ENCODE results near the gene APOE.
"Not testable (repeated sequence)": the region's sequence is repeated elsewhere in the genome, so short reads cannot be mapped to it uniquely, and the experiment has no call there.

Gene APOE

GRCh38 chr19:44905437-44906160, at the start of gene APOE:
APOE (plus strand) TSS chr19:44905796; CDS start chr19:44906625, 829 bp downstream.
- DNase-seq (ENCODE audit: low spot score) = no peak

GRCh38 chr19:44856421-44857083, 49.0 kb upstream of the APOE start:
- DNase-seq (ENCODE audit: low spot score) = no peak

GRCh38 chr19:44857837-44858236, 47.8 kb upstream of the APOE start:
- no peak for DNase-seq (ENCODE audit: low spot score)

- DNase-seq (ENCODE audit: low spot score) = not testable (repeated sequence)
These were observed 44.0 kb upstream of the APOE start for GRCh38 chr19:44861576-44861975.

GRCh38 chr19:44863990-44864389, 41.6 kb upstream of the APOE start:
- no peak for DNase-seq (ENCODE audit: low spot score)

- no peak for DNase-seq (ENCODE audit: low spot score)
These were observed 40.3 kb upstream of the APOE start for GRCh38 chr19:44865196-44865767.

- no peak for DNase-seq (ENCODE audit: low spot score)
These were observed 38.9 kb upstream of the APOE start for GRCh38 chr19:44866664-44867063.

- no peak for DNase-seq (ENCODE audit: low spot score)
These were observed 38.0 kb upstream of the APOE start for GRCh38 chr19:44867578-44867977.

- no peak for DNase-seq (ENCODE audit: low spot score)
These were observed 35.7 kb upstream of the APOE start for GRCh38 chr19:44869733-44870470.

GRCh38 chr19:44871809-44872208, 33.8 kb upstream of the APOE start:
- DNase-seq (ENCODE audit: low spot score) = no peak

- DNase-seq (ENCODE audit: low spot score) = no peak
These were observed 32.9 kb upstream of the APOE start for GRCh38 chr19:44872661-44873060.

- no peak for DNase-seq (ENCODE audit: low spot score)
These were observed 31.3 kb upstream of the APOE start for GRCh38 chr19:44874317-44874716.

- DNase-seq (ENCODE audit: low spot score) = no peak
These were observed 29.7 kb upstream of the APOE start for GRCh38 chr19:44875666-44876451.

GRCh38 chr19:44876930-44877535, 28.6 kb upstream of the APOE start:
- no peak for DNase-seq (ENCODE audit: low spot score)

- DNase-seq (ENCODE audit: low spot score) = no peak
These were observed 27.3 kb upstream of the APOE start for GRCh38 chr19:44878120-44878865.

- no peak for DNase-seq (ENCODE audit: low spot score)
These were observed 26.1 kb upstream of the APOE start for GRCh38 chr19:44879309-44880065.

GRCh38 chr19:44882063-44882462, 23.5 kb upstream of the APOE start:
- no peak for DNase-seq (ENCODE audit: low spot score)

- not testable (repeated sequence) for DNase-seq (ENCODE audit: low spot score)
These were observed 22.8 kb upstream of the APOE start for GRCh38 chr19:44882619-44883397.

- no peak for DNase-seq (ENCODE audit: low spot score)
These were observed 21.7 kb upstream of the APOE start for GRCh38 chr19:44883922-44884321.

Measured in CD4-positive, alpha-beta T cell treated with Interleukin-6 at 100 ng/mL for 8 hours (primary cell).